HL-60 (cell line): Measurements from ENCODE around the gene TENT4A.

Experiments
- CTCF ChIP-seq: IDR thresholded peaks from one replicate; pipeline ENCODE4 v1.5.1; 2011; ENCODE audit warnings: low read length, control low read depth, inconsistent platforms; ENCODE audit not compliant: insufficient read depth
- GABPA ChIP-seq: IDR thresholded peaks from 2 replicates; pipeline ENCODE4 v1.6.1; 2012; ENCODE audit warnings: low read depth
- REST ChIP-seq: IDR thresholded peaks from 2 replicates; pipeline ENCODE4 v1.6.1; 2012; ENCODE audit warnings: low read depth; ENCODE audit not compliant: insufficient replicate concordance

- TF ChIP-seq GABPA (no peak), CTCF (no peak), REST (no peak)
Measured at GRCh38 chr5:6757414-6757969, 44.3 kb downstream of the TENT4A start.
